GM21825 (cell line): ENCODE data around the gene CHCHD3.

ENCODE experiments used
- ATAC-seq: cut with Tn5 transposase; IDR thresholded peaks from one replicate; pipeline ENCODE4 v1.9.1; 2021; ENCODE audit warnings: mild to moderate bottlenecking, moderate library complexity; ENCODE audit not compliant: unreplicated experiment

CHCHD3 gene

DNA sequence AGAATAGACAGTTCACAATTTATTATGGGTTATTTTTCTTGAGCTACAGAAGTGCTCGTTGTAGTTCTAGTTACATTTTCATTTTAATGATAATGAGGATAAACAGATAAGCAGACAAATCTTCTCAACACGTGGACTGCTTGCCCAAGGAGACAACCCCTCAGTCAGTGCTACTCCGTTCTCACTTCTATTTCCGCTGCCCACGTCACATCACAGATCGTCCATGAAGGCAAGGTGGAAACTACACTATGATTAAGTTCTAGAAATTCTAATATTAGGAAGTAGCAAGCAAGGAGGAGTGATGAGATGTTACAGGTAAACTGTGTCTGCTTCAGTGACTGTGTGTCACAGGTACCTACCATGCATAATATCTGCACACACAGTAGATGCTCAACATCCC lies 210.5 kb downstream of the CHCHD3 start:
- ATAC-seq: peak; percentile 52

DNA sequence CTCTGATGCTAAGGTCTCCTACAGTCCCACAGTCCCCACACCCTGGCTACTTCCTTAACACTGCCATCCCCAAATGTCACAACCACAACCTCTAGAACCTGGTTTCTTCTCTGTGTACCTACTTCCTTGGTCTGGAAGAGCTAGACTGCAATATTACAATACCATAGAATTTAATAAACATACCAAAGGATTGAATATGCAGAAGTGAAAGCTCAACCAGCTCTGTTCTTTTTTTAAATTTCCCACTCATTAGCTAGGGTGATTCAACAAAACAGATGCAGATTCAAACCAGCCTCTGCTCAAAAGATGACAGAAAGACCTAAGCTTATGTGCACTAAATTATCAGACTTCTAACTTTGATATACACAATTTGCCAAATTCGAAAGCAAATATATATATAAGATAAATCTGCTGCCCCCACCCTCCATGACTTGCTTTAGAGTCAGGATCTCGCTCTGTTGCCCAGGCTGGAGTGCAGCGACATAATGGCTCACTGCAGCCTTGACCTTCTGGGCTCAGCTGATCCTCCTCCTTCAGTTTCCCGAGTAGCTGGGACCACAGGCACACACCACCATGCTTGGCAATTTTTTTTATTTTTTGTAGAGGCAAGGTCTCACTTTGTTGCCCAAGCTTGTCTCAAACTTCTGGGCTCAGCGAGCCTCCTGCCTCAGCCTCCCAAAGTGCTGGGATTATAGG lies 212.6 kb downstream of the CHCHD3 start:
- no peak for ATAC-seq

DNA sequence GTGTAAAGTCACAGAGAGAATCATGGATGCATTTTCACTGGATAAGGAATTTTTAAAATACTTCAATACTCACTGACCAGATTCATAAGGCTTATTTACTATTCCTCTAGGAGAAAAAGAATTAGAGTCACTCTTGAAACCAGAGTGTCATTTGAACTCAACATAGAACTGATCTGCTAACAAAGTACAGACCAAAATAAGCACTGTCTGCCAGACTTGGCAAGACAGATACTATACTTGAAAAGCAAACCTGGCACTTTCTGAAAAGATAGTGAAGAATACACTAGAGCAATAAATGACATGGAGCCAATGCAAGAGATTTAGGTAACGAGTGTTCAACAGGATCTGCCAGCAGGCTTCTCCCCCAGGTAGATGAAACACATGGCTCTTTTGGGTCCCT lies 215.3 kb downstream of the CHCHD3 start:
- ATAC-seq: no peak

DNA sequence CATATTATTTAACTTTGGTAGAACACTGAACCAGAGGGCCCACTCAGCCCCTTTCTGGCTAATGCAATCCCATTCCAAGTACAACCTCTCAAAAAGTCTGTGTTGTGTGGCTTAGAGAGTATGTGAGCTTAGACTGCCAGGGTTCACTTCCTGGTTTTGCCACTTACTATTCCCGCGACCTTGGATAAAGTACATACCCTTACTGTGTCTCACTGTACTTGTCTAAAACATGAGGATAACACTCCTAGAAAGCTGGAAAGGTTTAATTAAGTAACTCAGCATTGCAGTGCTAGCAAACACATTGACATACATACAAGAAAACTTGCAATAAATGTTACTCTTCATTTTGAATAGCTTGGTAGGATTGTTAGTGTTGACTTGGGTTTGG lies 215.8 kb downstream of the CHCHD3 start:
- ATAC-seq: no peak

DNA sequence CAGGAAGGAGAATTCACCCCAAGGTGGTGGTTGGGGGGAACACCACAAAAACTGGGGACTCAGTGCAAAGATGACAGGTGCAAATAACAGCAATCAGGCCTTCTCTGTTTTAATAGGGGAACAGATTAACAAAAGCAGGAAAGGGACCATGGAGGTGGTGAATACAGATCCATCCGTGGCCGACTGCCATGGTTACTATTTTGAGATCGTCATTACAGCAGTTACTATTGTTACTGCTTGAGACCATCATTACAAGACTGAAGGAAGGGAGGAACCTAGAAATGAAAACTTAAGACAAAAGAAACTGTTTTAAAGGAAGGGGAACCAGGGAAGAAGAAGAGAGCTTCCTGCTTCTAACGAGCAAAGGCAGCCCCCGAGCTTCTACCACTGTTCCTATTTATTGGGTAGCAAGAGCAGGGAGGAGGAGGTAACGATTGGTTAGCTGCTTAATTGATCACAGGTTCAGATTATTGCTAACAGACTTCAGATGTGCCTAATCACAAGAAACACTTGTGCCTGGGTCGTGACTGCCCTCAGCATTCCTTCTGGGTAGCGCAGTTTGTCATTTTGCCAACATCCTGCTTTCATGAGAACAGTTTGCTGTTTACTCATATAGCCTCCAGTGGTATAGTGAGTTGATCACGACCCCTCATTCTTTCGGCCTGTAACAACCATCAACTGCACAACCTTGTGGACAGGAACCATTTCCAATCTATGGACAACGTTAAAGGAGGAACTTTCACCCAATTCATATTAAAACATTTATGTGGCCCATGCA lies 216.3 kb downstream of the CHCHD3 start:
- ATAC-seq: no peak

DNA sequence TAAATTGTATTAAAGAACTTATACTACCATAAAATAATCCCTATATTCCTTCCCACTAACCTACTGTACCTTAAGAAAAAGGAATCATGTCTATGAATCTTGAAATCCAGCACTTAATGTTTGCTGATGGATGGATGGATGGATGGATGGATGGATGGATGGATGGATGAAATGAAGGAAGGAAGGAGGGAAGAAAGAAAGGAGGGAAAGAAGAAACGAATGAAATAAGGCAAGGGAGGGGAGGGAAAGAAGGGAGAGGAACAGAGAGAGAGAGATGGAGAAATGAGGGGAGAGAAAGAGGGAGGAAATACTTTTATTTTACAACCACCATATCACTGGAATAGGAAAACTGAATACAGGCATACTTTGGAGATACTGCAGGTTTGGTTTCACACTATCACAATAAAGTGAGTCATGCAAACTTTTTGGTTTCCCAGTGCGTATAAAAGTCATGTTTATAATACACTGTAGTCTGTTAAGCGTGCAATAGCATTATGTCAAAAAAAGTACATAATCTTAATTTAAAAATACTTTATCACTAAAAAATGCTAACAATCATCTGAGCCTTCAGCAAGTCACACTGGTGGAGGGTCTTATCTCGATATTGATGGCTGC lies 219.8 kb downstream of the CHCHD3 start:
- ATAC-seq: no peak

DNA sequence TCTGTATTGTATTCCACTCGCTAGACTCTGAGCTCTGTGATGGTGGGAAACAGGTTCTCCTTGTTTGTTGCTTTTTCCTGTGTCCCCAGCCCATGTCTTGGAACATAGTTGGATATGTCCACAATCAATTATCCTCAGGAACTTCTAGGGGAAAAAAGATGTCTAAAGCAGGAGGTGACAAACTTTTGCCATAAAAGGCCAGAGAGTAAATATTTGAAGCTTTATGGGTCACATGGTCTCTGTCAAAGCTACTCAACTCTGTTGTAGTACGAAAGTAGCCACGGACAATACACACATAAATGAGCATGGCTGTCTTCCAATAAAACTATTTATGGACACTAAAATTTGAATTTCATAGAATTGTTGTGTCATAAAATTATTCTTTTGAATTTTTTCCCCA lies 220.5 kb downstream of the CHCHD3 start:
- ATAC-seq: no peak

DNA sequence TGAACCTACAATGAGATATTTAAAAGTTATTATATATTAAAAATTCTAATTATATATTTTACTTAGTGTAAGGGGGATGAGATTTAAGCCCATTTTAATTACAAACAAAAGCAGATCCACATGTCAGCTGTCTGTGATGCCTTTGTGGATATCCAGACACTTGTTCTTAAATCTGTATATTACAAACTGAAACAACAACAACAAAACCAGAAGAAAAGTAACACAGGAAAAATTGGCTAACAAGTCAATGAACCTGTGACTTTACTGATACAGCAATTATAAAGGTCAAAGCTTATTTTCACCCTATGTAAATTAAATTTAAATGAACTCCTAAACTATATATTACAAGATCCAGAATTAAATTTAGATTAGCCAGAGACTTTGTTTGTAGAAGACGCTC lies 222.7 kb downstream of the CHCHD3 start:
- no peak for ATAC-seq

DNA sequence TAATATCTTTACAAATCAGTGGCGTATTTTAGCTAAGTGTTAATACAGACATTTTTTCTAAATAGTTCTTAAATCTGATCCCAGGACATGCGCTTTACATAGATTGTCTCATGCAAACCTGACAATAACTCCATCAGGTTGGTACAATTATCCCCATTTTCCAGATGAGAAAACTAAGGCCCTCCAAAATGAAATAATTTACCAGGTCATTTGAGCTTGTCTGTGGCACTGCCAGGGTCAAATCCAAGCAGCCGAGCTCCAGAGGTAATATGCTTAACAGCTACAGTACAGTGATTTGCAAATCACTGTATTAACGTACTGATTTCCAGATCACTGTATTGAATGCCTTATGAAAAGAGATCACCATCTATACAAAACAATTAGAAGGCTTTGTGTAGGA lies 223.1 kb downstream of the CHCHD3 start:
- no peak for ATAC-seq

DNA sequence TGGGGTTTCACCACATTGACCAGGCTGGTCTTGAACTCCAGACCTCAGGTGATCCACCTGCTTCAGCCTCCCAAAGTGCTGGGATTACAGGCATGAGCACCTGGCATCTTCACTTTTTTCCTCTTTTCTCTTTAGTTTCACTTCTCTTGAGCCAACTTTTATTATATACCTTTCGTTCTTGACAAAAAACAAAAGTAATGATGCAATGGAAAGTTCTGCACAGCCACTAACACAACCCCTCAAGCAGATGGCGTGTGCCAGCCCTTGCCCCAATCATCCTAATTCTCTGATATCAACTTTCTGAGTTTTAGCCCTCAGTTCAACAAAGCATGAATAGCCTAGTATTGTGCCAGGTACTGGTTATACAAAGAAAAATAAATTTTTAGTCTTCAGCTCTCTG lies 223.6 kb downstream of the CHCHD3 start:
- ATAC-seq: no peak

DNA sequence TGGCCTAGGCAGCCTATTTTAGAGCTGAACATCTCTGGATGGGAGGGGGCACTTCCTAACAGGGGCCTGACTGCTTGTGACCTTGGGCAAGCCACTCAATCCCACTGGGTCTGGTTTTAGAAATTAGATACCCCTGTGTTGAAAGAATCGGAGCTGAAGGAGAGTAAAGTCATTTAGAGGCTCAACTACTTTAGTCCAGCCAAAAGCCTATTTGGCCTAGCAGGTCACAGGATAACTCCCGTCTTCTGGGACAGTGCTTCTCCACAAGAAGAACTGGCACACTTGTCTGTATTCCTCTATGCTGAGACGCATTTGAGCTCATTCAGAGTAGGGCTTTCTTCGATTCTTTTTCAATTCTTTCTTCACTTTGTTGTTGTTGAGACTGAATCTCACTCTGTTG lies 224.2 kb downstream of the CHCHD3 start:
- ATAC-seq: no peak

DNA sequence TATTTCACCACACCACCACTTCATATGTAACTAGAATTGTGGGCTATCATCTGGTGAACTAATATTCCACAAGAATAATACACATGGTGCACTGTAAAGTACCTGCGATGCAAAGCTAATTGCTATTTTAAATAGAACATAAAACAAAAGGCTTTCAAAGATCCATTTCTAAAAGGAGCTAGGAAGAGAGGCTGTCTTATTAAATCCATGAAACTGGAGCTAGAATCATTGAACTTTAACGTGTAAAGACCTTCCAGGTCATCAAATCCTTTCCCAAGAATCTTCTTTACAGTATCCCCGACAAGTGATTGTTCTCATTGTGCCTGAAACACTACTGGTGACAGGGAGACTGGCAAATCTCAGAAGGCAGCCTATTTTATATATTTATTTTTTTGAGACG lies 224.9 kb downstream of the CHCHD3 start:
- no peak for ATAC-seq

DNA sequence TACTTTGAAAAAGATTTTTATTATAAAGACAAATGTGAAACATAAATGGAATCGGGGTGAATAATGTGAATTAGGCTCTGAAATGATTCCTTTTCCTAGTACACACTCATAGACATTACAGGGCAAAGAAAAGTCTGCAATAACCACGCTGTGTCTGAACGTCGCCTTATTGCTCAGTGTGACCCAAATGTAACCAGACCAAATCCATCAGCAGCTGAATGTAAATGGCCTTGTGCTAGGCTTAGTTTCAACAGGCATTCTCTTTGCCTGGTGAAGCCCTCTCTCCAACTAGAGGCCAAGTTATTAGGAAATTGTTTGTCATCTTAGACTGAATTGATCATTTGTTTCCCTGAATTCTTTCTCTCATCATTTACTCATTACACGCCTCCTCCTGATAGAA lies 225.5 kb downstream of the CHCHD3 start:
- ATAC-seq: no peak

DNA sequence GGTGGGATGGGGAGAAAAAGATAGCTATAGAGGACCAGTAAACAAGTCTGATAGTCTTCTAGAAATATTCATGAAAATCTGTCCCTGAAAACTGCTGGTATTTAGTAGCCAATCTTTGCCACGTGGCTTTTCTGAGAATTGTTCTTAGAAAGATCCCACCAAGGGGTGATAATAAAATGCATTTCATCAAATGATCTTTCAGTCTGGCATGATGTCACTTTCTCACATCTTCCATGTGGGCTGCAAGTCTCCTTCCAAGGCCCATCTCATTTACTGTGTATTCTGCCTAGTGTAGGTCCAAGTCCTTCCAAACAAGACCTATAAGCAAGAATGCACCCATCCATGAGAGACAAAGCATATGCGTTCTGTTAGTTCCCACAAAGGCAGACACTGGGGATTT lies 226.0 kb downstream of the CHCHD3 start:
- no peak for ATAC-seq

DNA sequence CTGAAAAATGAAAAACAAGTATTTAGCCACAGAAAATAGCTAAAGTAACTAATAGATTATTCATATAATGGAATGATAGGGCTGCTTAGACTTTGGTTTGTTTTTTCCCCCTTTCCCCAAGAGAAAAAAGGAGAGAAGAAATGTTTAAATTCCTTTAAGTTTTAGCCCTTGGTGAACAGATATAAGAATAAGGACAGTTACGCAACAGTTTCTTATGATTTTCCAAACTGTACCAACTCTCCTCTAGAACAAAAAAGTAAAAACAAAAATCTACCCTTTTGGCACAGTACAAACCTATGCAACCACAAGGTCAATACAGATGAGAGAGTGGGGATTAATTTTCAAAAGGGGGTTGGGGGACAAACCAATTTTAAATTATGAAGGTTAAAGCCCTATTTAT lies 227.7 kb downstream of the CHCHD3 start:
- no peak for ATAC-seq

DNA sequence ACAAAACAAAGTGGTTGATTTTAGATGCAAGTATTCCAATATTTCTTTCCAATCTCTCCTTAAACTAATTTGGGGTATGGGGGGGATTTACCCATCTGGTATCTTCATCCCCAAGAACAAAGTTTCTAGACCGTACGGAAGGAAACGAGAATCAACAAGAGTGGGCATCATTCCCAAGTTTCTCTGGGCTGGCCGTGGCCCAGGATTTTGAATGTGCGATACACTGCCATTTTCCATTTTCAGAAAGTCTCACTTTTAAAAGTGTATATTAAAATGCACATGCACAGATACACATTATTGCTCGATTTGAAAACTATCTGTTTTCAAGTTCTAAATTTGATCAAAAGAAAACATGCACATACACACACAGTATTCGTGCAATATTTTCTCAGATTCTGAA lies 234.5 kb downstream of the CHCHD3 start:
- ATAC-seq: no peak

DNA sequence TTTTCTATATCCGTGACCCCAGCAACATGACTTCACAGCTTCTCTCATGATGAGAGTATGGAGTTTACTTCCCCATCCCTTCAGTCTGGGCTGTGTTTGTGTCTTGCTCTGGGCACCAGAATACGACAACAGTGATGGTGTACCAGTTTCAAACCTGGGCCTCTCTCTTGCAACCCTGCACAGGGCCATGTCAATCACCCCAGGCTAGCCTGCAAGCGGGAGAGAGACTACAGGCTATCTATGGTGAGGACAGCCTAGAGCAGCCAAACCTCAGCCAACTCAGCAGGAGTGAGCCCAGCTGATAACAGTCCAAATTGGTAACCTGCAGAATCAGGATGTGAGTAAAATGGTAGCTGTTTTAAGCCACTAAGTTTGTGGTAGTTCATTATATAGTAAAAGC lies 235.8 kb downstream of the CHCHD3 start:
- no peak for ATAC-seq

DNA sequence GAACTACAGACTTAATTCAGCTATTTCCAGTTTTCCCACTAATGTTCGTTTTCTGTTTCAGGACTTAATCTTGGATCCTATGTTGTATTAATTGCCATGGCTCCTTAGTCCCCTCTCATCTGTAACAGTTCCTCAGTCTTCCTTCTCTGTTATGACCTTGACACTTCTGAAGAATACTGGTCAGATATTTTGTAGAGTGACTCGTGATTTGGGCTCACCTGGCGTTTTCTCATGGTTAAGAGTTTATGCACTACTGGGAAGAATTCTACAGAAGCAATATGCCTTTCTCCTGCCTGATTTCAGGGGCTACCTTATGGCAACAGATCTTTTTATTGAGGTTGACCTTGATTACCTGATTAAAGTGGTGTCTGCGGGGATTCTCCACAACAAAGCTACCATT lies 239.4 kb downstream of the CHCHD3 start:
- ATAC-seq: no peak

DNA sequence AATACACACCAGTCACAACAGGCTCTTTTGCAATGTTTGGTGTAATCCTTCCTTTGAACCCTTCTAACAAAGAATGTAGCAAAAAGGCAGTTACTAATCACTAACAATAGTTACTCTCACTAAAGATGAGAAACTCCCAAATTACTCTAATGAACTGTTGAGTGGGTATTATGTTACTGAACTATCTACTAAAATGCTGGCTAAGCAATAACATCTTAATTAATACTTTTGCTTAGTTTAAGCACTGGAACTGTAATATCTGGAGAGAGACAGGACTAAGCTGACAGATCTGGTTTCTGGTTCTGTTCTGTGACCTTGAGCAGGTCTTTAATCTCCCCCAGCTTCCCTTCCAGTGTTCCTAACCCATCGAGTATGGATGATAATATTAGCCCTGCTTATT lies 241.7 kb downstream of the CHCHD3 start:
- ATAC-seq: no peak

DNA sequence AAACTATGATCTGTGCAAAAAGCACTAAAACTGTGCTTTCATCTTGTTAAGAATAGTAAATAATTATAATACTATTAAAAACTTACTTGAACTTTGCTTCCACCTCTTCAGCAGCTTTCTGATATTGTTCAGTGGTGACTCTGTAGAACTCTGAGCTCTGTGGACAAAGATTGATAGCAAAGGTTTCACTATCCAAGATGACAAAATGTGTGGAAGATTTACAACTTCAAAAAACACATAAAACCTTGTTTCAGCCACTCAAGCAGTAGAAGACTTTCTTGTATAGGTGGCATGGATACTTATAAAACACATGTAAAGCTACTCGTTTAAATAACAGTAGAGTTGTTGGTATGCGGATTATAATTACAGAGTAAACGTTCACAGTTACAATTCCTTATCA lies 243.6 kb downstream of the CHCHD3 start:
- ATAC-seq: no peak

DNA sequence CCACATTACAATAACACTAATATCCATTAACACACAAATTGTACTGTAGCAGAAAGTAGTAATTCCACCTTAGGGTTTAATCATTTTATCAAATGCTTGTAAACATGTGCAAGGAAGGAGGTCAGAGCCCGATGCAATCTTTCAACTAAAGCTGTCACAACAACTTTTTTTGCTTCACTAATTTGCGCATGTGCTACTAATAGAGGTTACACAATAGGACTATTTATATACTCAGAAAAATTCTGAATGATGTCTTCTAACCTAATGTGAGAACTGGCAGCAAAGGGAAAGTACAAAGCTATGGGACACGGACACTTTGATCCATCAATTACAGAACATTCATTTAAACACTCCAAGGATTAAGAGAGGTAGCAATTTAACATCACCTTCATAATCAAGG lies 244.4 kb downstream of the CHCHD3 start:
- ATAC-seq: no peak

DNA sequence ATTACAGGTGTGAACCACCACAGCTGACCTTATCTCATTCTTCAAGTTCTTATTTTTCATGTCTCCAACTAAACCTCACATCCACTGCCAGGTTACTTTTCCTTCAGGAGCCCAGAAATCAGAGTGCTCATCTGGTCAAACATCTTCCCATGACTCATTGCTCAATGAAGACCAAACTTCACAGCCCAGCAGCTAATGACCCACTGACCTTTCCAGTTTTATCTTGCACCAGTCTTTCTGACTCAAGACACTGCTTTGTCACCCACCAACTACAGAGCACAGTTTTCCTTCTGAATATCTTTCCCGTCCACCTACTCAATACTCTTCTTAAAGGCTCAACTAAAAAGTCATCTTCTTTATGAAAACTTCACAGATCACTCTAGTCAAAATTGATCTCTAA lies 245.1 kb downstream of the CHCHD3 start:
- ATAC-seq: no peak
